Esophagus squamous epithelium (tissue), 4 donors: ENCODE measurements around the gene CELF4.

Experiments
- POLR2A ChIP-seq, 4 donors: fragments of 450-650 bp; IDR thresholded peaks; one replicate each; pipeline ENCODE4 v1.6.1; 2017; ENCODE audit warnings: antibody characterized with exemption in 4 of 4, mild to moderate bottlenecking in 4 of 4, moderate library complexity in 3 of 4
- TF ChIP-seq, protein P1 (sequence below), 6 experiments: fragments of 450-650 bp in 4 of 6; fragments of 200-600 bp in 2 of 6; sonication (generic) in 2 of 6; IDR thresholded peaks; one replicate each; pipeline ENCODE4 v1.5.1; 2016 to 2019; ENCODE audit warnings: antibody characterized with exemption in 6 of 6, mild to moderate bottlenecking in 4 of 6, moderate library complexity in 4 of 6

DNA sequence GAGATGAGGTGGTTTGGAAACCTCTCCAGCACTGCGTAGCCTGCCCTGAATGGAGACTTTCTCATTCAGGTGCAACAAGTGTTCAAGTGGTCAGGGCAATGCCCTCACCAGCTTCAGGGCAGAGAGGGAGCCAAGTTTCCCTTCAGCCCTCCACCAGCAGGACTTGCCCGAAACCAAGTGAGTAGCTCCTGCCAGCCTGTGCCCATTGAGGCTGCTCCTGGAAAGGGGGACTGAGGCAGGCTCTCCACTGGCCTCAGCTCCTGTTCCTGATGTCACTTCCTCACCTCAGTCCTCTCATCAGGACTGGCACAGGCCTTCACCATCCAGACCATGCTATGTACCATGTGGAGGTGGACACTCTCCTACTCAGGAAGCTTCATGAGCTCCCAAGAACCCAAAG, 94.6 kb downstream of the CELF4 start:
- TF ChIP-seq, protein P1, sequence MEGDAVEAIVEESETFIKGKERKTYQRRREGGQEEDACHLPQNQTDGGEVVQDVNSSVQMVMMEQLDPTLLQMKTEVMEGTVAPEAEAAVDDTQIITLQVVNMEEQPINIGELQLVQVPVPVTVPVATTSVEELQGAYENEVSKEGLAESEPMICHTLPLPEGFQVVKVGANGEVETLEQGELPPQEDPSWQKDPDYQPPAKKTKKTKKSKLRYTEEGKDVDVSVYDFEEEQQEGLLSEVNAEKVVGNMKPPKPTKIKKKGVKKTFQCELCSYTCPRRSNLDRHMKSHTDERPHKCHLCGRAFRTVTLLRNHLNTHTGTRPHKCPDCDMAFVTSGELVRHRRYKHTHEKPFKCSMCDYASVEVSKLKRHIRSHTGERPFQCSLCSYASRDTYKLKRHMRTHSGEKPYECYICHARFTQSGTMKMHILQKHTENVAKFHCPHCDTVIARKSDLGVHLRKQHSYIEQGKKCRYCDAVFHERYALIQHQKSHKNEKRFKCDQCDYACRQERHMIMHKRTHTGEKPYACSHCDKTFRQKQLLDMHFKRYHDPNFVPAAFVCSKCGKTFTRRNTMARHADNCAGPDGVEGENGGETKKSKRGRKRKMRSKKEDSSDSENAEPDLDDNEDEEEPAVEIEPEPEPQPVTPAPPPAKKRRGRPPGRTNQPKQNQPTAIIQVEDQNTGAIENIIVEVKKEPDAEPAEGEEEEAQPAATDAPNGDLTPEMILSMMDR (IDR thresholded peaks at IDR 0.05): no peak
- TF ChIP-seq POLR2A (IDR thresholded peaks at IDR 0.05): no peak
